ENCODE data around the gene ATAT1. TPM values are rescaled to one million over a fixed set of nuclear protein-coding genes. Genes with fewer than 3 reads are reported as not detected.

ATAT1 gene
- total RNA-seq, 4 donors from 2014 or later, result 8.2 to 25.2 (median 15.1) TPM

GRCh38 chr6:30600451-30600961 lies 26.2 kb upstream of the ATAT1 start:
- Histone ChIP-seq H3K27me3 (no peaks in the 10 kb centered on the region), H3K4me3 (no peak overlapping the region), H3K4me1 (no peaks in the 10 kb centered on the region), H3K36me3 (peaks cover 2 to 51% (median 4%) of the 10 kb centered on the region in 3 donors), H3K9me3 (no peaks in the 10 kb centered on the region), H3K27ac (no peak overlapping the region)
- TF ChIP-seq POLR2A (IDR thresholded peaks at IDR 0.05) (no peak), CTCF (IDR thresholded peaks at IDR 0.05) (no peak)
- no peak for DNase-seq

GRCh38 chr6:30601436-30601814 lies 25.2 kb upstream of the ATAT1 start:
- Histone ChIP-seq H3K9me3 (no peaks in the 10 kb centered on the region), H3K36me3 (peaks cover 2 to 60% (median 4%) of the 10 kb centered on the region in 3 donors), H3K4me3 (no peak overlapping the region), H3K4me1 (no peaks in the 10 kb centered on the region), H3K27ac (no peak overlapping the region), H3K27me3 (no peaks in the 10 kb centered on the region)
- DNase-seq, result no peak
- TF ChIP-seq CTCF (IDR thresholded peaks at IDR 0.05) (no peak), POLR2A (IDR thresholded peaks at IDR 0.05) (no peak)

- Histone ChIP-seq H3K4me3 (no peak overlapping the region), H3K4me1 (no peaks in the 10 kb centered on the region), H3K9me3 (no peaks in the 10 kb centered on the region), H3K27ac (no peak overlapping the region), H3K36me3 (peaks cover 2 to 66% (median 4%) of the 10 kb centered on the region in 3 donors), H3K27me3 (no peaks in the 10 kb centered on the region)
- TF ChIP-seq POLR2A (IDR thresholded peaks at IDR 0.05) (no peak), CTCF (IDR thresholded peaks at IDR 0.05) (no peak)
- DNase-seq, result no peak
Measured at GRCh38 chr6:30601815-30602641, 24.6 kb upstream of the ATAT1 start.

- no peaks in the 10 kb centered on the region for H3K9me3 ChIP-seq
- H3K27ac ChIP-seq, result no peak overlapping the region
- no peak for DNase-seq
- TF ChIP-seq POLR2A (IDR thresholded peaks at IDR 0.05), result no peak
- TF ChIP-seq CTCF (IDR thresholded peaks at IDR 0.05), result no peak
- H3K27me3 ChIP-seq, result no peaks in the 10 kb centered on the region
- H3K4me3 ChIP-seq, result no peak overlapping the region
- H3K36me3 ChIP-seq, result peaks cover 5 to 85% (median 6%) of the 10 kb centered on the region in 3 donors
- H3K4me1 ChIP-seq, result no peaks in the 10 kb centered on the region
Measured at GRCh38 chr6:30603961-30604360, 22.7 kb upstream of the ATAT1 start.

GRCh38 chr6:30610065-30610464 lies 16.6 kb upstream of the ATAT1 start:
- Histone ChIP-seq H3K27ac (no peak overlapping the region), H3K27me3 (no peaks in the 10 kb centered on the region), H3K36me3 (peaks cover 2 to 50% (median 2%) of the 10 kb centered on the region in 3 donors), H3K9me3 (no peaks in the 10 kb centered on the region), H3K4me3 (no peak overlapping the region), H3K4me1 (peaks cover 0 to 33% (median 5%) of the 10 kb centered on the region in 4 donors)
- DNase-seq, result no peak
- TF ChIP-seq POLR2A (IDR thresholded peaks at IDR 0.05) (no peak), CTCF (IDR thresholded peaks at IDR 0.05) (no peak)
